Hepatocyte (in vitro differentiated cells): Measurements from ENCODE around the gene C16orf82. TPM values are rescaled to one million over a fixed set of nuclear protein-coding genes. Genes with fewer than 3 reads are reported as not detected.
A peak's percentile ranks its signal among the peaks of the same experiment; 100 is the strongest.

Source experiments
- DNase-seq: peaks from one replicate; pipeline ENCODE4 v3.0.0-alpha.2; 2016; ENCODE audit warnings: low spot score
- H2AFZ ChIP-seq: fragments of 200-600 bp; sonication (generic); 2 replicates; pipeline ENCODE4 v1.6.0; 2016; ENCODE audit warnings: antibody characterized with exemption, mild to moderate bottlenecking
- H3K27ac ChIP-seq: fragments of 200-600 bp; sonication (generic); 2 replicates; pipeline ENCODE4 v1.5.1; 2016; ENCODE audit warnings: mild to moderate bottlenecking
- H3K27me3 ChIP-seq: fragments of 200-600 bp; sonication (generic); 2 replicates; pipeline ENCODE4 v1.6.1; 2016
- H3K36me3 ChIP-seq: fragments of 200-600 bp; sonication (generic); replicated peaks from 2 replicates; pipeline ENCODE4 v1.5.1; 2016; ENCODE audit warnings: low read depth; ENCODE audit not compliant: insufficient read depth
- H3K4me1 ChIP-seq: fragments of 200-600 bp; sonication (generic); 2 replicates; pipeline ENCODE4 v1.5.1; 2016; ENCODE audit warnings: mild to moderate bottlenecking, moderate library complexity; ENCODE audit not compliant: insufficient read depth
- H3K4me2 ChIP-seq: fragments of 200-600 bp; sonication (generic); 2 replicates; pipeline ENCODE4 v1.6.0; 2016
- H3K4me3 ChIP-seq: fragments of 200-600 bp; sonication (generic); 2 replicates; pipeline ENCODE4 v1.5.1; 2016; ENCODE audit warnings: mild to moderate bottlenecking
- H3K79me2 ChIP-seq: fragments of 200-600 bp; sonication (generic); 2 replicates; pipeline ENCODE4 v1.6.0; 2017; ENCODE audit warnings: mild to moderate bottlenecking
- H3K9me2 ChIP-seq: fragments of 200-600 bp; sonication (generic); replicated peaks from 2 replicates; pipeline ENCODE4 v1.6.0; 2017; ENCODE audit warnings: mild to moderate bottlenecking; ENCODE audit not compliant: insufficient read depth
- H3K9me3 ChIP-seq: fragments of 200-600 bp; sonication (generic); 2 replicates; pipeline ENCODE4 v1.5.1; 2016; ENCODE audit warnings: low read depth, mild to moderate bottlenecking
- H4K20me1 ChIP-seq: fragments of 200-600 bp; sonication (generic); 2 replicates; pipeline ENCODE4 v1.6.0; 2016; ENCODE audit warnings: mild to moderate bottlenecking; ENCODE audit not compliant: insufficient read depth, poor library complexity, severe bottlenecking
- EZH2 ChIP-seq: fragments of 200-600 bp; sonication (generic); IDR thresholded peaks from 2 replicates; pipeline ENCODE4 v1.6.1; 2016; ENCODE audit warnings: antibody characterized with exemption, mild to moderate bottlenecking, borderline replicate concordance
- EZH2phosphoT487 ChIP-seq: fragments of 200-600 bp; sonication (generic); IDR thresholded peaks from one replicate; pipeline ENCODE4 v1.6.1; 2018; ENCODE audit warnings: antibody characterized with exemption, mild to moderate bottlenecking, low read depth, moderate library complexity; ENCODE audit not compliant: unreplicated experiment, severe bottlenecking
- whole genome bisulfite sequencing: methylation state at CpG from one replicate; pipeline ENCODE4 v1.1.6; 2016; ENCODE audit warnings: low lambda C conversion rate; ENCODE audit errors: missing lambda C conversion rate; 5-methylcytosine and 5-hydroxymethylcytosine counted together
- polyA plus RNA-seq: library from polyadenylated mRNA; unstranded; fragments of >200 nt; fragmentation: Nextera tagmentation; extraction: Ambion mirVana; gene quantifications from 2 replicates; pipeline ENCODE4 v1.2.1, GENCODE V29; 2016
- total RNA-seq: library from RNA; depleted of rRNA; stranded (reverse); fragments of >200 nt; gene quantifications from 2 replicates; pipeline ENCODE4 v1.2.3, GENCODE V29; 2014
- TF ChIP-seq, protein P1 (sequence below): fragments of 200-600 bp; sonication (generic); IDR thresholded peaks from 2 replicates; pipeline ENCODE4 v1.5.1; 2016; ENCODE audit warnings: antibody characterized with exemption, mild to moderate bottlenecking; ENCODE audit not compliant: poor library complexity

Gene C16orf82
- total and polyA plus RNA-seq, 2 experiments from 2014 or later, result not detected

DNA sequence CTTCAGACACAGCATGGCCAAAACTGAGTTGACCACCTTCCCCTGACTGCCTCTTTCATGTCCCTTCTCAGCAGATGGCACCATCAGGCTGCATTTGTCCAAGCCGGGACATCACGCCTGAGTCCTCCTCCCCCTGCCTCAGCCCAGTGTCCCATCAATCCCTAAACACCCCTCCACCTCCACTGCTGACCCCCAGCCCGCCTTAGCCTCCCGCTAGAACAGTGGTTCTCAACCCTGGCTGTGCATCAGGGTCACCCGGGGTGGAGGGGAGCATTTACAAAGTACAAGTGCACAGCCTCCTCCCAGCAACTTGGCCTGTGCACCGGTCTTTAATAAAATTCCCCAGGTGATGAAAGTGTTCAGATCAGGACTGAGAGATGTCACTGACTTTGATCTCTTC, 4.0 kb downstream of the C16orf82 start:
- H3K4me3 ChIP-seq, result no peak overlapping the region
- no peak overlapping the region for H3K27ac ChIP-seq
- no peak overlapping the region for H2AFZ ChIP-seq
- H3K9me2 ChIP-seq, result no peaks in the 10 kb centered on the region
- no peak overlapping the region for H3K4me2 ChIP-seq
- H3K27me3 ChIP-seq, result peaks cover 4% of the 10 kb centered on the region
- WGBS, result 89% methylated on average over 6 of the region's 6 CpGs
- no peaks in the 10 kb centered on the region for H4K20me1 ChIP-seq
- no peaks in the 10 kb centered on the region for H3K36me3 ChIP-seq
- DNase-seq, result no peak
- no peaks in the 10 kb centered on the region for H3K4me1 ChIP-seq
- no peaks in the 10 kb centered on the region for H3K9me3 ChIP-seq
- H3K79me2 ChIP-seq, result no peaks in the 10 kb centered on the region
- TF ChIP-seq, protein P1, sequence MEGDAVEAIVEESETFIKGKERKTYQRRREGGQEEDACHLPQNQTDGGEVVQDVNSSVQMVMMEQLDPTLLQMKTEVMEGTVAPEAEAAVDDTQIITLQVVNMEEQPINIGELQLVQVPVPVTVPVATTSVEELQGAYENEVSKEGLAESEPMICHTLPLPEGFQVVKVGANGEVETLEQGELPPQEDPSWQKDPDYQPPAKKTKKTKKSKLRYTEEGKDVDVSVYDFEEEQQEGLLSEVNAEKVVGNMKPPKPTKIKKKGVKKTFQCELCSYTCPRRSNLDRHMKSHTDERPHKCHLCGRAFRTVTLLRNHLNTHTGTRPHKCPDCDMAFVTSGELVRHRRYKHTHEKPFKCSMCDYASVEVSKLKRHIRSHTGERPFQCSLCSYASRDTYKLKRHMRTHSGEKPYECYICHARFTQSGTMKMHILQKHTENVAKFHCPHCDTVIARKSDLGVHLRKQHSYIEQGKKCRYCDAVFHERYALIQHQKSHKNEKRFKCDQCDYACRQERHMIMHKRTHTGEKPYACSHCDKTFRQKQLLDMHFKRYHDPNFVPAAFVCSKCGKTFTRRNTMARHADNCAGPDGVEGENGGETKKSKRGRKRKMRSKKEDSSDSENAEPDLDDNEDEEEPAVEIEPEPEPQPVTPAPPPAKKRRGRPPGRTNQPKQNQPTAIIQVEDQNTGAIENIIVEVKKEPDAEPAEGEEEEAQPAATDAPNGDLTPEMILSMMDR, result no peak
- TF ChIP-seq EZH2phosphoT487, result no peak
- TF ChIP-seq EZH2, result no peak

DNA sequence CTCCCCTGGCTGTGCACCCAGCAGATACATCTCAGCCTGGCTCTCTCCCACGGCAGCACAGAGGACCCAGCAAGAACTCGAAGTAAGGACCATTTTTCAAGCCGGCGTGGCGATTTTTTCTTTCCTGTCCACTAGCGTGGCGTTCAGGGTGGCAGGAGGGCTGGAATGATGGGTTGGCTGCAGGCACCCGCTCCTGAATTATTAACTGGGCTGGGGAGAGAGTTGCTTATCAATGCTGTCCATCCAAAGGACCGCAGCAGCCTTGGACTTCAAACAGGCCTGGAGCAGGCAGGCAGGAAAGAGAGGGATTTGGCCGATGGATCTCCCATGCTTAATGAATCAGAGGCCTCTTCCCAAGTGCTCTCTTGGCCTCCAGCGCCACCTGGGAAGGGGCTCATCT, 7.0 kb downstream of the C16orf82 start:
- Histone ChIP-seq H4K20me1 (no peaks in the 10 kb centered on the region), H3K27me3 (no peaks in the 10 kb centered on the region), H3K9me2 (no peaks in the 10 kb centered on the region), H3K27ac (no peak overlapping the region), H3K4me1 (no peaks in the 10 kb centered on the region), H3K79me2 (no peaks in the 10 kb centered on the region), H3K9me3 (no peaks in the 10 kb centered on the region), H3K36me3 (no peaks in the 10 kb centered on the region), H3K4me3 (no peak overlapping the region), H3K4me2 (no peak overlapping the region), H2AFZ (no peak overlapping the region)
- no peak for DNase-seq
- 85% methylated on average over 11 of the region's 11 CpGs for WGBS
- TF ChIP-seq EZH2phosphoT487 (no peak), EZH2 (no peak)
- TF ChIP-seq, protein P1, result no peak

DNA sequence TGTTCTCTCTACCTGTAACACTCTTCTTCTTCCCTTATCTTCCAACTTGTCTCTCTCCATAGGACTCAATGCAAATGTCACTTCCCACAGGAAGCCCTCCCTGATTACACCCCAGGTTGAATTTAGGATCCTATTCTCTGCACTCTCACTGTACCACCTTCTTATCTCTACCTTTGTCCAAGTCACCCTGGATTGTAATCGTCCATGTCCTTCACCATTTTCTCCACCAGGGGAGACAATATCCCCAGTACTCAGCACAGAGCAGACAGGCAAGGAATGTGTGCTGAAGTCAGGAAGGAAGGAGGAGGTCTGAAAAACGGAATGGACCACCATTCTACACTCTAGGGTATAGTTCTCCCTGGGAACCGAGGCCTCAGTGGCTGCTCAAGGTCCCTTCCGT, 14.2 kb downstream of the C16orf82 start:
- Histone ChIP-seq H3K27me3 (no peaks in the 10 kb centered on the region), H3K9me2 (no peaks in the 10 kb centered on the region), H4K20me1 (no peaks in the 10 kb centered on the region), H3K4me2 (no peak overlapping the region), H3K4me1 (no peaks in the 10 kb centered on the region), H3K4me3 (no peak overlapping the region), H3K27ac (no peak overlapping the region), H3K79me2 (no peaks in the 10 kb centered on the region), H2AFZ (no peak overlapping the region), H3K36me3 (no peaks in the 10 kb centered on the region), H3K9me3 (no peaks in the 10 kb centered on the region)
- WGBS, result 24% methylated on average over 4 of the region's 4 CpGs
- peak; percentile 17 for DNase-seq
- TF ChIP-seq, protein P1, result peak; percentile 28
- no peak for TF ChIP-seq EZH2

DNA sequence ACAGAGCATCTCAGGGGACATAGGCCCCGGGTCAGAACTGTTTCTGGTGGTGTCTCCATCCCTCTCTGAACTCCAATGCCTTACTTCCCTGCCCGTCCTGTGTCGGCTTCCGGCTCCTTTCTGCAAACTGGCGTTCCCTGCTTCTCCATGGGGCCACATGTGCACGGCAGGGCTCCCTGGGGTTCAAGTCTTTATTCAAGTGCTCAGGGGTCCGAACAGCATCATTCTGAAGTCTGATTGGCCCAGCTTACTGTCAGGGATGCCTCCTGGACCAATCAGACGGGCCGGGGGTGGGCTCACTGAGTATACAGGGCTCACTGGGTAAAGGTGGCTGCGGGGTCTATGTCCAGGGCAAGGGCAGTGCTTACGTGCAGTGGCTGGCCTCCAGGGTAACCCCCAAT, 17.1 kb downstream of the C16orf82 start:
- Histone ChIP-seq H3K36me3 (no peaks in the 10 kb centered on the region), H3K4me3 (no peak overlapping the region), H2AFZ (no peak overlapping the region), H3K27me3 (no peaks in the 10 kb centered on the region), H3K4me1 (no peaks in the 10 kb centered on the region), H4K20me1 (no peaks in the 10 kb centered on the region), H3K79me2 (no peaks in the 10 kb centered on the region), H3K27ac (no peak overlapping the region), H3K9me2 (no peaks in the 10 kb centered on the region), H3K9me3 (no peaks in the 10 kb centered on the region), H3K4me2 (no peak overlapping the region)
- TF ChIP-seq EZH2 (no peak), EZH2phosphoT487 (no peak)
- TF ChIP-seq, protein P1, result no peak
- DNase-seq, result no peak
- 51% methylated on average over 11 of the region's 11 CpGs for WGBS
